Measurements from ENCODE around the gene CD28. TPM values are rescaled to one million over a fixed set of nuclear protein-coding genes. Genes with fewer than 3 reads are reported as not detected.

Gene CD28
- total RNA-seq, 2 donors from 2014 or later: not detected

- Histone ChIP-seq H3K4me1 (ENCODE audit: control insufficient read depth, insufficient read depth, low read length) (no peaks in the 10 kb centered on the region), H3K36me3 (ENCODE audit: control insufficient read depth, insufficient read depth, low read length) (no peaks in the 10 kb centered on the region), H3K9me3 (ENCODE audit: control insufficient read depth, low read length) (peaks cover 6% of the 10 kb centered on the region), H3K4me3 (ENCODE audit: low read length) (no peak overlapping the region), H3K27ac (ENCODE audit: low read depth, low read length) (no peak overlapping the region), H3K27me3 (ENCODE audit: control insufficient read depth, insufficient read depth, low read length, poor library complexity, severe bottlenecking) (peaks cover 6% of the 10 kb centered on the region), H3K9ac (ENCODE audit: extremely low read depth, low read length, poor library complexity, severe bottlenecking) (no peak overlapping the region)
- Mint-ChIP-seq H3K9me3 (peaks cover 9% of the 10 kb centered on the region), H3K4me1 (no peaks in the 10 kb centered on the region), H3K27me3 (ENCODE audit: insufficient read depth) (peaks cover 10% of the 10 kb centered on the region), H3K27ac (no peak overlapping the region), H3K36me3 (ENCODE audit: low read depth) (no peaks in the 10 kb centered on the region), H3K4me3 (no peak overlapping the region)
- no peak for TF ChIP-seq CTCF (conservative IDR thresholded peaks at IDR 0.05)
- WGBS, 2 experiments (ENCODE audit: insufficient coverage in 1 of 2, insufficient read length in 1 of 2): 100% methylated on average over 1 of the region's 1 CpG; no CpG with 5 or more reads in 1 of the 2 experiments
- DNase-seq: no peak
Observed at GRCh38 chr2:203704430-203704829, 2.0 kb upstream of the CD28 start.

- peaks cover 10% of the 10 kb centered on the region for H3K27me3 Mint-ChIP-seq (ENCODE audit: insufficient read depth)
- Histone ChIP-seq H3K9me3 (ENCODE audit: control insufficient read depth, low read length) (peaks cover 6% of the 10 kb centered on the region), H3K4me1 (ENCODE audit: control insufficient read depth, insufficient read depth, low read length) (no peaks in the 10 kb centered on the region), H3K27ac (ENCODE audit: low read depth, low read length) (no peak overlapping the region), H3K4me3 (ENCODE audit: low read length) (no peak overlapping the region), H3K36me3 (ENCODE audit: control insufficient read depth, insufficient read depth, low read length) (no peaks in the 10 kb centered on the region), H3K9ac (ENCODE audit: extremely low read depth, low read length, poor library complexity, severe bottlenecking) (no peak overlapping the region), H3K27me3 (ENCODE audit: control insufficient read depth, insufficient read depth, low read length, poor library complexity, severe bottlenecking) (peaks cover 9% of the 10 kb centered on the region)
- no peak for TF ChIP-seq CTCF (conservative IDR thresholded peaks at IDR 0.05)
- H3K36me3 Mint-ChIP-seq (ENCODE audit: low read depth): no peaks in the 10 kb centered on the region
- H3K9me3 Mint-ChIP-seq: peaks cover 9% of the 10 kb centered on the region
- H3K4me1 Mint-ChIP-seq: no peaks in the 10 kb centered on the region
- 89 to 93% methylated on average over 4 to 6 of the region's 6 CpGs for WGBS, 2 experiments (ENCODE audit: insufficient coverage in 1 of 2, insufficient read length in 1 of 2)
- H3K27ac Mint-ChIP-seq: no peak overlapping the region
- no peak overlapping the region for H3K4me3 Mint-ChIP-seq
- DNase-seq: no peak
Observed at GRCh38 chr2:203705178-203705577, 1.3 kb upstream of the CD28 start.

- Histone ChIP-seq H3K4me3 (ENCODE audit: low read length) (no peak overlapping the region), H3K36me3 (ENCODE audit: control insufficient read depth, insufficient read depth, low read length) (no peaks in the 10 kb centered on the region), H3K9ac (ENCODE audit: extremely low read depth, low read length, poor library complexity, severe bottlenecking) (no peak overlapping the region), H3K4me1 (ENCODE audit: control insufficient read depth, insufficient read depth, low read length) (peaks cover 8% of the 10 kb centered on the region), H3K27me3 (ENCODE audit: control insufficient read depth, insufficient read depth, low read length, poor library complexity, severe bottlenecking) (peaks cover 9% of the 10 kb centered on the region), H3K9me3 (ENCODE audit: control insufficient read depth, low read length) (peaks cover 6% of the 10 kb centered on the region), H3K27ac (ENCODE audit: low read depth, low read length) (no peak overlapping the region)
- 91 to 94% methylated on average over 3 to 5 of the region's 5 CpGs for WGBS, 2 experiments (ENCODE audit: insufficient coverage in 1 of 2, insufficient read length in 1 of 2)
- no peak overlapping the region for H3K27ac Mint-ChIP-seq
- peaks cover 9% of the 10 kb centered on the region for H3K4me1 Mint-ChIP-seq
- no peak overlapping the region for H3K4me3 Mint-ChIP-seq
- peaks cover 8% of the 10 kb centered on the region for H3K27me3 Mint-ChIP-seq (ENCODE audit: insufficient read depth)
- H3K36me3 Mint-ChIP-seq (ENCODE audit: low read depth): no peaks in the 10 kb centered on the region
- H3K9me3 Mint-ChIP-seq: no peaks in the 10 kb centered on the region
- no peak for TF ChIP-seq CTCF (conservative IDR thresholded peaks at IDR 0.05)
- DNase-seq: no peak
Observed at GRCh38 chr2:203707530-203707929, 1.1 kb downstream of the CD28 start.

All from endodermal cell (in vitro differentiated cells).